HCT116 (cell line): ENCODE measurements around the gene HAPLN2.

Source experiments
- CEBPB ChIP-seq: IDR thresholded peaks from 2 replicates; pipeline ENCODE4 v1.6.1; 2012; ENCODE audit warnings: low read depth
- EZH2 ChIP-seq: fragments of 200-600 bp; sonication (generic); IDR thresholded peaks from 2 replicates; pipeline ENCODE4 v1.6.1; 2017; ENCODE audit warnings: antibody characterized with exemption, mixed run types
- FOSL1 ChIP-seq: IDR thresholded peaks from 2 replicates; pipeline ENCODE4 v1.6.1; 2012; ENCODE audit warnings: low read depth
- POLR2A ChIP-seq: IDR thresholded peaks from 2 replicates; pipeline ENCODE4 v1.7.0; 2011; ENCODE audit warnings: borderline replicate concordance; ENCODE audit not compliant: insufficient read depth, insufficient read length; ENCODE audit errors: extremely low read depth
- SP1 ChIP-seq: IDR thresholded peaks from 2 replicates; pipeline ENCODE4 v1.6.1; 2012; ENCODE audit warnings: low read depth
- YY1 ChIP-seq: IDR thresholded peaks from 2 replicates; pipeline ENCODE4 v1.6.1; 2011; ENCODE audit warnings: low read length, low read depth, moderate library complexity, mild to moderate bottlenecking; ENCODE audit not compliant: insufficient replicate concordance; ENCODE audit errors: extremely low read depth
- TF ChIP-seq, protein P1 (sequence below), 3 experiments: fragments of 200-600 bp in 1 of 3; sonication (generic) in 1 of 3; IDR thresholded peaks in 2 of 3; conservative IDR thresholded peaks in 1 of 3; 2 replicates each; pipeline ENCODE4 v1.5.1; 2012 to 2017; ENCODE audit warnings: low read depth in 2 of 3, low read length in 2 of 3, antibody characterized with exemption in 1 of 3, borderline replicate concordance in 1 of 3, control low read depth in 1 of 3, mild to moderate bottlenecking in 1 of 3, mixed read lengths in 1 of 3, mixed run types in 1 of 3, moderate library complexity in 1 of 3; ENCODE audit not compliant: insufficient read depth in 1 of 3
- TF ChIP-seq, protein P2 (sequence below): IDR thresholded peaks from 2 replicates; pipeline ENCODE4 v1.6.1; 2012; ENCODE audit warnings: low read depth
- TF ChIP-seq, protein P3 (sequence below): IDR thresholded peaks from 2 replicates; pipeline ENCODE4 v1.6.1; 2011; ENCODE audit warnings: mild to moderate bottlenecking, low read length, moderate library complexity; ENCODE audit not compliant: insufficient replicate concordance; ENCODE audit errors: extremely low read depth

DNA sequence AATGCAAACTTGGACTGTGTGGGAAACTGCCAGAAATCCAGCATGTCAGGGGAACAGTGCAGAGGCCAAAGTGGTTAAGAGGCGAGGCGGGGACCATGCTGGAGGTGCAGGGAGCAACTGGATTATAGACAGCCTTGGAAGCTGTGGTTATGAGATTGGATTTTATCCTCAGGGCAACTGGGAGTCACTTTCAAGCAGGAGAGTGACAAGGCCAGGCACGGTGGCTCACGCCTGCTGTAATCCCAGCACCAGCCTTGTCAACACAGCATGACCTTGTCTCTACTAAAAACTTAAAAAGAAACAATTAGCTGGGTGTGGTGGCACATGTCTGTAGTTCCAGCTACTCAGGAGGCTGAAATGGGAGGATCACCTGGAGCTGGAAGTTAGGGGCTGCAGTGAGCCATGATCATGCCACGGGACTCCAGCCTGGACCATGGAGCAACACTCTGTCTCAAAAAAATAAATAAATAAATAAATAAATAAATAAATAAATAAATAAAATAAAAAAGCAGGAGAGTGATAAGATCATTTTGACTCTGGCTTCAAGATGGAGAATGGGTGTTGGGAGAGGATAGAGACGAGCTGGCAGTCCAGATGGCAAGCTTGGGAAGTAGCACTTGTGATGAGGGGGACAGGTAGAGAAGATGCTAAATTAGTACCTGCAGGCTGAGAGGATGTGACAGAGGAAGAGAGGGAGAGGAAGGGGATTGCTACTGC, 3.5 kb downstream of the HAPLN2 start:
- no peak for TF ChIP-seq YY1
- TF ChIP-seq, protein P1, sequence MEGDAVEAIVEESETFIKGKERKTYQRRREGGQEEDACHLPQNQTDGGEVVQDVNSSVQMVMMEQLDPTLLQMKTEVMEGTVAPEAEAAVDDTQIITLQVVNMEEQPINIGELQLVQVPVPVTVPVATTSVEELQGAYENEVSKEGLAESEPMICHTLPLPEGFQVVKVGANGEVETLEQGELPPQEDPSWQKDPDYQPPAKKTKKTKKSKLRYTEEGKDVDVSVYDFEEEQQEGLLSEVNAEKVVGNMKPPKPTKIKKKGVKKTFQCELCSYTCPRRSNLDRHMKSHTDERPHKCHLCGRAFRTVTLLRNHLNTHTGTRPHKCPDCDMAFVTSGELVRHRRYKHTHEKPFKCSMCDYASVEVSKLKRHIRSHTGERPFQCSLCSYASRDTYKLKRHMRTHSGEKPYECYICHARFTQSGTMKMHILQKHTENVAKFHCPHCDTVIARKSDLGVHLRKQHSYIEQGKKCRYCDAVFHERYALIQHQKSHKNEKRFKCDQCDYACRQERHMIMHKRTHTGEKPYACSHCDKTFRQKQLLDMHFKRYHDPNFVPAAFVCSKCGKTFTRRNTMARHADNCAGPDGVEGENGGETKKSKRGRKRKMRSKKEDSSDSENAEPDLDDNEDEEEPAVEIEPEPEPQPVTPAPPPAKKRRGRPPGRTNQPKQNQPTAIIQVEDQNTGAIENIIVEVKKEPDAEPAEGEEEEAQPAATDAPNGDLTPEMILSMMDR (IDR thresholded peaks at IDR 0.05 in 2 of 3, conservative IDR thresholded peaks at IDR 0.05 in 1 of 3; ENCODE audit: borderline replicate concordance in 1 of 3, insufficient read depth in 1 of 3, low read depth in 2 of 3, low read length in 2 of 3) = no peak
- no peak for TF ChIP-seq EZH2
- TF ChIP-seq CEBPB = no peak
- no peak for TF ChIP-seq FOSL1
- no peak for TF ChIP-seq POLR2A
- TF ChIP-seq, protein P2, sequence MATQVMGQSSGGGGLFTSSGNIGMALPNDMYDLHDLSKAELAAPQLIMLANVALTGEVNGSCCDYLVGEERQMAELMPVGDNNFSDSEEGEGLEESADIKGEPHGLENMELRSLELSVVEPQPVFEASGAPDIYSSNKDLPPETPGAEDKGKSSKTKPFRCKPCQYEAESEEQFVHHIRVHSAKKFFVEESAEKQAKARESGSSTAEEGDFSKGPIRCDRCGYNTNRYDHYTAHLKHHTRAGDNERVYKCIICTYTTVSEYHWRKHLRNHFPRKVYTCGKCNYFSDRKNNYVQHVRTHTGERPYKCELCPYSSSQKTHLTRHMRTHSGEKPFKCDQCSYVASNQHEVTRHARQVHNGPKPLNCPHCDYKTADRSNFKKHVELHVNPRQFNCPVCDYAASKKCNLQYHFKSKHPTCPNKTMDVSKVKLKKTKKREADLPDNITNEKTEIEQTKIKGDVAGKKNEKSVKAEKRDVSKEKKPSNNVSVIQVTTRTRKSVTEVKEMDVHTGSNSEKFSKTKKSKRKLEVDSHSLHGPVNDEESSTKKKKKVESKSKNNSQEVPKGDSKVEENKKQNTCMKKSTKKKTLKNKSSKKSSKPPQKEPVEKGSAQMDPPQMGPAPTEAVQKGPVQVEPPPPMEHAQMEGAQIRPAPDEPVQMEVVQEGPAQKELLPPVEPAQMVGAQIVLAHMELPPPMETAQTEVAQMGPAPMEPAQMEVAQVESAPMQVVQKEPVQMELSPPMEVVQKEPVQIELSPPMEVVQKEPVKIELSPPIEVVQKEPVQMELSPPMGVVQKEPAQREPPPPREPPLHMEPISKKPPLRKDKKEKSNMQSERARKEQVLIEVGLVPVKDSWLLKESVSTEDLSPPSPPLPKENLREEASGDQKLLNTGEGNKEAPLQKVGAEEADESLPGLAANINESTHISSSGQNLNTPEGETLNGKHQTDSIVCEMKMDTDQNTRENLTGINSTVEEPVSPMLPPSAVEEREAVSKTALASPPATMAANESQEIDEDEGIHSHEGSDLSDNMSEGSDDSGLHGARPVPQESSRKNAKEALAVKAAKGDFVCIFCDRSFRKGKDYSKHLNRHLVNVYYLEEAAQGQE = no peak
- TF ChIP-seq SP1 = no peak
- TF ChIP-seq, protein P3, sequence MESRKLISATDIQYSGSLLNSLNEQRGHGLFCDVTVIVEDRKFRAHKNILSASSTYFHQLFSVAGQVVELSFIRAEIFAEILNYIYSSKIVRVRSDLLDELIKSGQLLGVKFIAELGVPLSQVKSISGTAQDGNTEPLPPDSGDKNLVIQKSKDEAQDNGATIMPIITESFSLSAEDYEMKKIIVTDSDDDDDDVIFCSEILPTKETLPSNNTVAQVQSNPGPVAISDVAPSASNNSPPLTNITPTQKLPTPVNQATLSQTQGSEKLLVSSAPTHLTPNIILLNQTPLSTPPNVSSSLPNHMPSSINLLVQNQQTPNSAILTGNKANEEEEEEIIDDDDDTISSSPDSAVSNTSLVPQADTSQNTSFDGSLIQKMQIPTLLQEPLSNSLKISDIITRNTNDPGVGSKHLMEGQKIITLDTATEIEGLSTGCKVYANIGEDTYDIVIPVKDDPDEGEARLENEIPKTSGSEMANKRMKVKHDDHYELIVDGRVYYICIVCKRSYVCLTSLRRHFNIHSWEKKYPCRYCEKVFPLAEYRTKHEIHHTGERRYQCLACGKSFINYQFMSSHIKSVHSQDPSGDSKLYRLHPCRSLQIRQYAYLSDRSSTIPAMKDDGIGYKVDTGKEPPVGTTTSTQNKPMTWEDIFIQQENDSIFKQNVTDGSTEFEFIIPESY = no peak
